Measurements from ENCODE around the gene TMC5. TPM values are rescaled to one million over a fixed set of nuclear protein-coding genes. Genes with fewer than 3 reads are reported as not detected.
A peak's percentile ranks its signal among the peaks of the same experiment; 100 is the strongest.

Gene TMC5
- total RNA-seq, 1 donor from 2014 or later = 68.7 TPM

GRCh38 chr16:19474617-19475016 is 56.9 kb downstream of the TMC5 start:
- H3K27ac ChIP-seq = no peak overlapping the region
- no peak overlapping the region for H3K4me3 ChIP-seq
- H3K4me1 ChIP-seq = no peaks in the 10 kb centered on the region
- no peak for ATAC-seq
- intact Hi-C loops (cut with DNase I) = no loop called here
- TF ChIP-seq, protein P1, sequence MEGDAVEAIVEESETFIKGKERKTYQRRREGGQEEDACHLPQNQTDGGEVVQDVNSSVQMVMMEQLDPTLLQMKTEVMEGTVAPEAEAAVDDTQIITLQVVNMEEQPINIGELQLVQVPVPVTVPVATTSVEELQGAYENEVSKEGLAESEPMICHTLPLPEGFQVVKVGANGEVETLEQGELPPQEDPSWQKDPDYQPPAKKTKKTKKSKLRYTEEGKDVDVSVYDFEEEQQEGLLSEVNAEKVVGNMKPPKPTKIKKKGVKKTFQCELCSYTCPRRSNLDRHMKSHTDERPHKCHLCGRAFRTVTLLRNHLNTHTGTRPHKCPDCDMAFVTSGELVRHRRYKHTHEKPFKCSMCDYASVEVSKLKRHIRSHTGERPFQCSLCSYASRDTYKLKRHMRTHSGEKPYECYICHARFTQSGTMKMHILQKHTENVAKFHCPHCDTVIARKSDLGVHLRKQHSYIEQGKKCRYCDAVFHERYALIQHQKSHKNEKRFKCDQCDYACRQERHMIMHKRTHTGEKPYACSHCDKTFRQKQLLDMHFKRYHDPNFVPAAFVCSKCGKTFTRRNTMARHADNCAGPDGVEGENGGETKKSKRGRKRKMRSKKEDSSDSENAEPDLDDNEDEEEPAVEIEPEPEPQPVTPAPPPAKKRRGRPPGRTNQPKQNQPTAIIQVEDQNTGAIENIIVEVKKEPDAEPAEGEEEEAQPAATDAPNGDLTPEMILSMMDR (IDR thresholded peaks at IDR 0.05) = no peak
- H3K36me3 ChIP-seq = peaks cover 3% of the 10 kb centered on the region
- H3K27me3 ChIP-seq = no peaks in the 10 kb centered on the region
- no peak for DNase-seq
- no peaks in the 10 kb centered on the region for H3K9me3 ChIP-seq

DNA sequence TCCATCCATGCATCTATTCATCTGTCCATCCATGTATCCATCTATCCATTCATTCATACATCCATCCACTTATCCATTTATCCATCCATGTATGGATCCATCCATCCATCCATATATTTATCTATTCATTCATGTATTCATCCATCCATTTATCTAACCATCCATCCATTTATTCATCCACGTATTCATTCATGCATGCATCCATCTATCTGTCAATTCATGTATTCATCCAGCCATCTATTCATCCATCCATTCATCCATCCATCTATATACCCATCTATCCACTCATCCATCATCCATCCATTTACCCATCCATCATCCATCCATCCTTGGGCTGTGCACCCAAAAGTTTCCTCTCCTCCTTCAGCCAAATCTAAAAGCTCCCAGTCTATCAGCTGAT is 60.8 kb downstream of the TMC5 start:
- Histone ChIP-seq H3K4me3 (no peak overlapping the region), H3K36me3 (peaks cover 8% of the 10 kb centered on the region), H3K9me3 (no peaks in the 10 kb centered on the region), H3K27me3 (no peaks in the 10 kb centered on the region), H3K4me1 (no peaks in the 10 kb centered on the region), H3K27ac (no peak overlapping the region)
- TF ChIP-seq, protein P1 (IDR thresholded peaks at IDR 0.05) = no peak
- intact Hi-C loops (cut with DNase I) = no loop called here
- ATAC-seq = no peak
- DNase-seq = no peak

GRCh38 chr16:19479302-19479721 is 61.6 kb downstream of the TMC5 start:
- H3K27ac ChIP-seq = no peak overlapping the region
- no peak for DNase-seq

DNA sequence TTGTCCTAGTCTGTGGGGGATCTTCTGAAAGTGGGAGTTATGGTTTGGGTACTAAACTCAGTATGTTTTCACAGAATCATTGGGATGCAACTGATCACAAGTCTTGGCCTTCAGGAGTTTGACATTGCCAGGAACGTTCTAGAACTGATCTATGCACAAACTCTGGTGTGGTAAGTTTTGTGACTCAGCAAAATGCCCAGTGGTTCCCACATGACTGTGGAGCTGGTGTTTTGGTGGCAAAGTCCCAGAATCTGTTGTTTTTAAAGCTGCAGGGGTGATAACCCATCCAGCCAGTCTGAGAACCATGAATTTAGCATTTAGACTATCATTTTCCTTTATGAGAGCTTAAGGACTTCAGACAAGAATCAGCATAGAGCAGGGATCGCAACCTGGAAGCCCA is 63.6 kb downstream of the TMC5 start:
- H3K9me3 ChIP-seq = no peaks in the 10 kb centered on the region
- no peaks in the 10 kb centered on the region for H3K4me1 ChIP-seq
- H3K36me3 ChIP-seq = peaks cover 14% of the 10 kb centered on the region
- ATAC-seq = no peak
- no peak overlapping the region for H3K27ac ChIP-seq
- intact Hi-C loops (cut with DNase I) = no loop called here
- TF ChIP-seq, protein P1 (IDR thresholded peaks at IDR 0.05) = no peak
- no peak for DNase-seq
- no peaks in the 10 kb centered on the region for H3K27me3 ChIP-seq
- H3K4me3 ChIP-seq = no peak overlapping the region

More at GRCh38 chr16:19479302-19479721, 61.6 kb downstream of the TMC5 start:
- Histone ChIP-seq H3K4me1 (no peaks in the 10 kb centered on the region), H3K4me3 (no peak overlapping the region), H3K27me3 (no peaks in the 10 kb centered on the region), H3K36me3 (peaks cover 8% of the 10 kb centered on the region), H3K9me3 (no peaks in the 10 kb centered on the region)
- intact Hi-C loops (cut with DNase I) = no loop called here
- TF ChIP-seq, protein P1 (IDR thresholded peaks at IDR 0.05) = no peak
- peak; percentile 61 for ATAC-seq

- Histone ChIP-seq H3K36me3 (peaks cover 11% of the 10 kb centered on the region), H3K4me3 (no peak overlapping the region), H3K27ac (no peak overlapping the region), H3K27me3 (no peaks in the 10 kb centered on the region), H3K4me1 (no peaks in the 10 kb centered on the region), H3K9me3 (no peaks in the 10 kb centered on the region)
- ATAC-seq (no peak), DNase-seq (no peak)
- TF ChIP-seq, protein P1 (IDR thresholded peaks at IDR 0.05) = no peak
- intact Hi-C loops (cut with DNase I) = no loop called here
Observed at GRCh38 chr16:19481769-19482168, 64.1 kb downstream of the TMC5 start.

GRCh38 chr16:19482291-19482690 is 64.6 kb downstream of the TMC5 start:
- intact Hi-C loops (cut with DNase I) = no loop called here
- Histone ChIP-seq H3K4me1 (no peaks in the 10 kb centered on the region), H3K9me3 (no peaks in the 10 kb centered on the region), H3K27me3 (no peaks in the 10 kb centered on the region), H3K27ac (no peak overlapping the region), H3K36me3 (peaks cover 11% of the 10 kb centered on the region), H3K4me3 (no peak overlapping the region)
- ATAC-seq (no peak), DNase-seq (no peak)
- TF ChIP-seq, protein P1 (IDR thresholded peaks at IDR 0.05) = no peak
